Iris pigment epithelial cell (primary cell): ENCODE measurements around the gene GSTM3.
"Not testable (repeated sequence)": the region's sequence is repeated elsewhere in the genome, so short reads cannot be mapped to it uniquely, and the experiment has no call there.

Source experiments
- DNase-seq: peaks from one replicate; pipeline ENCODE4 v3.0.0-alpha.2; 2011; ENCODE audit warnings: low read depth

The GSTM3 gene

GRCh38 chr1:109762039-109762585 is 21.3 kb upstream of the GSTM3 start:
- DNase-seq: no peak

- DNase-seq: no peak
Measured at GRCh38 chr1:109761227-109762038, 20.6 kb upstream of the GSTM3 start.

- DNase-seq: no peak
Measured at GRCh38 chr1:109760581-109761226, 19.9 kb upstream of the GSTM3 start.

GRCh38 chr1:109759513-109760334 is 18.9 kb upstream of the GSTM3 start:
- DNase-seq: no peak

GRCh38 chr1:109757936-109758786 is 17.3 kb upstream of the GSTM3 start:
- DNase-seq: no peak

GRCh38 chr1:109756848-109757521 is 16.1 kb upstream of the GSTM3 start:
- DNase-seq: no peak

GRCh38 chr1:109756325-109756724 is 15.5 kb upstream of the GSTM3 start:
- not testable (repeated sequence) for DNase-seq

GRCh38 chr1:109754738-109755137 is 13.9 kb upstream of the GSTM3 start:
- DNase-seq: no peak

GRCh38 chr1:109751531-109752260 is 10.9 kb upstream of the GSTM3 start:
- no peak for DNase-seq

GRCh38 chr1:109750920-109751319 is 10.1 kb upstream of the GSTM3 start:
- DNase-seq: no peak

GRCh38 chr1:109750241-109750882 is 9.5 kb upstream of the GSTM3 start:
- no peak for DNase-seq

- DNase-seq: no peak
Measured at GRCh38 chr1:109749221-109749620, 8.4 kb upstream of the GSTM3 start.

- DNase-seq: not testable (repeated sequence)
Measured at GRCh38 chr1:109748311-109748710, 7.5 kb upstream of the GSTM3 start.

- peak; percentile 52 for DNase-seq
Measured at GRCh38 chr1:109739738-109740614, 862 bp downstream of the GSTM3 start.

GRCh38 chr1:109733236-109733870 is 7.5 kb downstream of the GSTM3 start:
- no peak for DNase-seq

- no peak for DNase-seq
Measured at GRCh38 chr1:109732390-109732881, 8.4 kb downstream of the GSTM3 start.

- DNase-seq: peak; percentile 15
Measured at GRCh38 chr1:109730666-109731065, 10.2 kb downstream of the GSTM3 start.

- DNase-seq: no peak
Measured at GRCh38 chr1:109728870-109729269, 12.0 kb downstream of the GSTM3 start.
